Stimulated activated CD8-positive, alpha-beta memory T cell treated with anti-CD3 and anti-CD28 coated beads, Interleukin-12 subunit alpha, Interleukin-12 subunit beta, amount 100 ng/mL, for 4 hours (primary cell): ENCODE results near the gene C5.
A peak's percentile ranks its signal among the peaks of the same experiment; 100 is the strongest.

Experiments used
- DNase-seq: peaks from one replicate; pipeline ENCODE4 v3.0.0-alpha.2; 2020; ENCODE audit warnings: low read depth

C5 gene

DNA sequence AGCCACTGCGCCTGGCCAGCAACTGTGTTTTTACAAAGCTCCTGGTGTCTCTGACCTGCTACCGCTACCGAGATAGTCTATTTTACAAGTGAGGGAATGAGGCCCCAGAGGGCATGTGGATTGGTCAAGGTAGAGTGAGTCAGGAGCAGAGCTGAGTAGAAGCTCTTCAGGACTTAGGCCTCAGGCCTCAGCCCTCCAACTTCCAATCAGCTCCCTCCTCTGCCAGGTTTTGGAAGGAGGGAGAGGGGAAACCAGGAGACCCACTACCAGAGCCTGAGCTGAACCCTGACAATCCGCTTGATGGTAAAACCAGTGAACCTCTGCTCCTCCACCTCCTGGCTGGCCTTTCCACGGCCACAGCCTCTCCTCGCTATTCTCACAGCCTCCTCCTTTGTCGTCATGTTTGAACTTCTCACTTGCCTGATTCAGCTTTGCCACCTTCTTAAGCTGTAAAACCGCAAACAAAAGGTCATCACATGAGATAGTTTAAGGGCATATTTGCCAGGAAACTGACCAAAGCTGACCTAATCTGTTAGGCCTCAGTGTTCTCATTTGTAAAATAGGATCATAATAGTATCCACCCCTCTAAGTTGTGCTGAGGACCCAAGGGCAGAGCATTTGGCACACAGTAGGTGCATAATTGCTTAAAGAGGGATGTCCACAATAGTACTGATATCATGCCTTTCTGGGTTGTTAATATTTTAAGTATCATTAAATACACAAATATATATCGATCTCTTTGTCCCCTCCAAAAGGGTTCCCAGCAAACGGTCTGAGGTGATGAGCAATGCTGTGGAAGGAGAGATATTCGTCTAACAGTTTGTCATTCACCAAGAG lies 125.2 kb downstream of the C5 start:
- DNase-seq = peak; percentile 9

DNA sequence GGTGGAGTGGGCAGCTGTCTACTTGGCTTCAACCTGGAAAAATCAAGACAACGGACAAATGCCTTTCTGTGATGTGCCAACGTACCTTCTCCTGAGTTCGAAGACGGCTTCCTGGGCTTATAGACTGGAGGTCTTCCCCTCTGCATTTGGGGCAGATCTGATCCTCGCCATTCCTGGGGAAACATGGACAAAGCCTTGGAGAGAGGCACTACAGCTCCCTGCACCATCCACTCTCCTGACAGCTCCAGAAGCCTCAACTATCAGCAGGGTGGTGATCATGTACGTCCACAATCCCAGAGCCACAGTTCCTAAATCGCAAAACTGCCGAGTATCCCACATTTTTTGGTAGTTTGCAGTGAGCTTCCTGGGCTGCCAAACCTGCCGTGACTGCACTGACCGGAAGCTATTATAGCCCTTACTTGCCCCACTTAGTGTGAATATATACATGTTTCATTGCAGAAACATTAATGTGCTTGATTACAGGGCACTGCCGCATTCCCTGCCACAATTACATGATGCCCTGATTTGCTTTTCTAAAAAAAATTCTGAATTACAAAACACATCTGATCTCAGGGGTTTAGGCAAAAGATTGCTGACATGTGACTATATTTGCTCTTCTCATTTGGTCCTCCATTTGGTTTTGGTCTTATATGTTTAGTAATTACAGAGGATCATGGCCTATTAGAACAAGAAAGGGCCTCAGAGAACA lies 126.3 kb downstream of the C5 start:
- no peak for DNase-seq

DNA sequence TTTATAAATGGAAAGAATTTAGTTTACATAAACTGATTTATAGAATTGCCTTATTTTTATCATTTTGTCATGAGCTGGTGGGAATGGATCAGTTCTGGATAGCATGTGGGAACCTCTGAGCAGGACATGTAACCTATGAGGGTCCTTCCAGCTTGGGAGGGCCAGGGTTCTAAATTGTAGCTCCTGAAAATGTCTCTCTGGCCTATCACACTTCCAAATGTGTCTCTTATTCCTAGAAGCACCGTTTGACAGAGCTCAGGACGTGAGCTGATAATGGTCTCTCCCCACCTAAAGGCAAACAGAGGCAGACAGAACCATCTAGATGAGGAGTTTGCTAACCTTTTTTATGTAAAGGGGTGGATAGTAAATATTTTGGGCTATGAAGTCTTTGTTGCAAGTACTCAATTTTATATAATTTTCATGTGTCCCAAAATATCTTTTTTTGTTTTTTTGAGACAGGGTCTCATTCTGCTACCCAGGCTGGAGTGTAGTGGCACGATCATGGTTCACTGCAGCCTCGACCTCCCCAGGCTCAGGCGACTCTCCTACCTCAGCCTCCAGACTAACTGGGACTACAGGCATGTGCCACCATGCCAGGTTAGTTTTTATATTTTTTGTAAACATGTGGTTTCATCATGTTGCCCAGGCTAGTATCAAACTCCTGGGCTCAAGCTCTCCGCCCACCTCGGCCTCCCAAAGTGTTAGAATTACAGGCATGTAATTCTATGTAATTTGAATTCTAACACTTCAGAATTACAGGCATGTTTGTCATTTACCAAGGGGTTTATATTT lies 127.5 kb downstream of the C5 start:
- no peak for DNase-seq

DNA sequence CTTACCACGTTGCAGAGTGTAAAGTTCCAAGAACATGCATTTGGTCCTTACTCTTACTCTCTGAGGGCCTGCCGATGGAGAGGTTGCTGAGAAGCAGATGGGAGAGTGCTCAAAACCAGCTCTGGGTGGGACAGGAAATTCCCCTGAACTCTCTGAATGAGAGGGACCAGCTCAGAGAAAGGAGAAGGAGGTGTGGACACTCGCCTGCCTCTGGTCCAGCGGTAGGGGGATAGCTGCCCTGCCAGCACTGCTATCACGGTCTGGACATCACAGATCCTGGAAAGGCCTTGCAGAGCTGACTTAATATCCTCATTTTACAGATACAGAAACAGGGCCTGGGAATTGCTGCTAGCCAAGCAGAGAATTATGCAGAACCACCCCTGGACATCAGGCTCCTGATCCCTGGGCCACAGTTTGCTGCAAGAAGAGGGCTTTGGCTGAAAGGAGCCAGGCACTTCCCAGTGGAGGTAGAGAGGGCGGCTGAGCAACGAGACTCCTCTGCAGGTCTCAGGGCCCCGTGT lies 128.4 kb downstream of the C5 start:
- DNase-seq = no peak

DNA sequence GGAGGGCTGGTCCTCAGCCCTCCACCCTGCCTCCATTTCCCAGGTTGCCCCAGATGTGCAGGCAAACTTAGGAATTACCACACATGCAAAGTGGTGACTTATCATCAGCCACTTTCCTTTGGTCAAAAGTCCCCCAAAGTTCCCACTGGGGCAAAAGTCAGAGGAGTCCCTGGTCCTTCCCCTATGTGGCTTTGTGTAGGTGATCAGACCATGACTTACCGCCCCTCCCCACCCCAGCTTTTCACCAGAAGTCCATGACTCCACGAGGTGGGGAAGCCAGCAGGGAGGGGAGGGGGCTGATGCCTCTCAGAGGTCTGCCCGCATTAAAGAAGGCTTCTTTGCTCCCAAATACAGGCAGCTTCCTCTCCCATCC lies 129.3 kb downstream of the C5 start:
- no peak for DNase-seq

DNA sequence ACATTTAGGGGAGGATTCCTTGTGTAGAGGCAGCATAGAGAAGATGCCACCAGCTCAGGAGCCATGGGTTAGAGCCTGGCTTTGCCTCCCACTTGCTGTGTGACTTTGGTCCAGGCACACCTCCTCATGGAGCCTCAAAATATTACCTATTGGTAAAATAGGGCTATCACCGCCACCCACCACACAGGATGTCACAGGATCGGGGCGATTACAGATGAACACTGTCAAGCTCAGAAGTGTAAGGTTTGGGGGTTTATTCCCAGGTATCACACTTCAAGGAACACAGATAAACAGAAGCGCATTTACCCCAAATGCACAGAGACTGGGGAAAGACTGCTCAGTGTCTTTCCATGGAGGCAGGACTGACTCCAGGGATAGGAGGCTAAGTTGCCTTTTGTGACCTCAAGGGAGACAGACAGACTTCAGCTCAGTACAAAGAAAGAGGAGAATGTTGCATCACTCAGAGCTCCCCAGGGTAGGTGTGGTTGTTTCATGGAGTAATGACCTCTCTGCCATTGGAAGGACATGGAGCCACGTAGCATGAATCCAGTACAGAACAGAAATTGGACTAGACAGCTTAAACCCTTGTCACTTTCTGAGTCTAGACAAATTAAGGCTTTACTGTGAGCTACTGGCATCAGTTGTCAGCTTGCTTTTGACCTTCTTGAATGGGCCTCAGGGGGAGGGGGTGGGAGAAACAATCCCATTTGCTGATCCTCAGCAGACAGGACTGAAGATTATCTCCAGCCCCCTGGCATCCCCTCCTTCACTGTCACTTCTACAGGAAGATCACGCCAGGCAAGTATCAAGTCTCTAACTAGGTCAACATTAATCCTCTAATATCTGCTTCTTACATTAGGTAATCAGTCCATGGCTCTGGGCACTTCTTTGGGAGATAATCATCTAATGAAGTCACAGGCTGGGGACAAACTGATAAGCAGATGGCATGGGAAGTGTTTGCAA lies 130.0 kb downstream of the C5 start:
- no peak for DNase-seq

DNA sequence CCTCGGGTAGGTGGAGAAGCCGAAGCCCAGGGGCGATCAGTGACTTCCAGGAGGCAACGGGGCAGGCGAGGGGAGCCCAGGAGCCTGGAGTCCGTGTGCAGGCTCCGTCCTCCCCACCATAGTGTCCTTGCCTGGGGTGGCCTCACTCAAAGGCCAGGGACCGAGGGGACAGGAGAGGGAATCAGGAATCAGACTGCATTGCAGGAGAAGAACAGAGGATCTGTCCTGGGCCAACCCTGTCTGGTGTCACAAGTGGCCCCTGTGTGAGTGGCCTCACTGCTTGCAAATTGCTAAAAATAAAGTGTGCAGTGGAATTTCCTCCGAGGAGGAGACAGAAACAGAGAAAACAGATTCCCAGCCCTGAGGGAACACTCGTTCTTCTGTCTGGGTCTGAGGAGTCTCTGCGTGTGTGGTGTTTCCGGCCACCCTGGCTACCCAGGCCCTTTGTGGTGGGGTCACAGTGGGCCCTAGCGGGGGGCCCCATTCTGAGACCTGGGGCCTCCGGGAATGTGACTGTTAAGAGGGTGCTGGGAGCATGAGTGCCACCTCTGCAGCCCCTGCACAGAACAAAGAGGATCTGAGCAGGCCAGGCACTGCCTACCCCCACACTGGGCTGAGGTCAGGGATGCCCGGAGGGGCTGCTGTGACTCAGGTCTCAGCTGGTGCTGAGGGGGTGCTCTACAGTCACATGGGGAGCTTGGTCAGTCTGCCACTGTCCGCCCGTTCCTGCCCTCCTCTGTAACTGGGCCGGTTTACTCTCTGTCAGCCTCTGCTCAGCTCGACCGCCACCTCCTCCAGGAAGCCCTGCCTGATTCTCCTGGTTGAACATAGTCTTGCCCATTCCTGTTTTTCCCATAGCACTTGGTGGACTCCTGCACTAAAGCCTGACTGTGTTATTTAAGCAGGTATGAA lies 130.9 kb downstream of the C5 start:
- no peak for DNase-seq

DNA sequence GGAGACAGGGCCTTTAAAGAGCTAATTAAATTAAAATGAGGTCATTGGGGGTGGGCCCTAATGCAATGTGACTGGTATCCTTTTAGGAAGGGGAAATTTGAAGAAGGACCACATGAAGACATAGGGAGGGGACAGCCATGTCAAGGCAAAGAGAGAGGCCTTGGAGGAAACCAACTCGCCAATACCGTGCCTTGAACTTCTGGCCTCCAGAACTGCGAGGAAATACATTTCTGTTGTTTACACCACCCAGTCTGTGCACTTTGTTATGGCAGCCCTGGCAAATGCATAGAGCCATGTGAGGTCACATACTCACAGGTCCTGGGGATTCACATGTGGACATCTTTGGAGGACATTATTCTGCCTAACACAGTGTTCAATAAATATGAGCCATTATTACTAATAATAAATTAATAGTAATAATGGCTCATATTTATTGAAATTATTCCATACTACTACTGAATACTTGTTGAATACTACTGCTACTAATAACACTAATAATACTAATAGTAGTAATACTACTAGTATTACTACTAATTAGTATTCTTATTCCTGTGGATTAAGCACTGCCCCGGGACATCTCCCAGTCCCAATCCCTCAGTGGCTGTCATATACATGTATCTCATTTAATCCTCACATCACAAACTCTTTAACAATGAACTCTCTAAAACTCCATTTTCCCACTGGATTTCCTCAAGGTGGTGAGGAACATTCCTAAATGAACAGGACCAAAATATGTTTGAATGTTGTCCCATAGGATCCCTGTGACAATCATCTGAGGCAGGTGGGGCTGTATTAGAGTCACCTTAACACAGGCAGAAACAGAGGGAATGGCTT lies 131.9 kb downstream of the C5 start:
- peak; percentile 1 for DNase-seq

DNA sequence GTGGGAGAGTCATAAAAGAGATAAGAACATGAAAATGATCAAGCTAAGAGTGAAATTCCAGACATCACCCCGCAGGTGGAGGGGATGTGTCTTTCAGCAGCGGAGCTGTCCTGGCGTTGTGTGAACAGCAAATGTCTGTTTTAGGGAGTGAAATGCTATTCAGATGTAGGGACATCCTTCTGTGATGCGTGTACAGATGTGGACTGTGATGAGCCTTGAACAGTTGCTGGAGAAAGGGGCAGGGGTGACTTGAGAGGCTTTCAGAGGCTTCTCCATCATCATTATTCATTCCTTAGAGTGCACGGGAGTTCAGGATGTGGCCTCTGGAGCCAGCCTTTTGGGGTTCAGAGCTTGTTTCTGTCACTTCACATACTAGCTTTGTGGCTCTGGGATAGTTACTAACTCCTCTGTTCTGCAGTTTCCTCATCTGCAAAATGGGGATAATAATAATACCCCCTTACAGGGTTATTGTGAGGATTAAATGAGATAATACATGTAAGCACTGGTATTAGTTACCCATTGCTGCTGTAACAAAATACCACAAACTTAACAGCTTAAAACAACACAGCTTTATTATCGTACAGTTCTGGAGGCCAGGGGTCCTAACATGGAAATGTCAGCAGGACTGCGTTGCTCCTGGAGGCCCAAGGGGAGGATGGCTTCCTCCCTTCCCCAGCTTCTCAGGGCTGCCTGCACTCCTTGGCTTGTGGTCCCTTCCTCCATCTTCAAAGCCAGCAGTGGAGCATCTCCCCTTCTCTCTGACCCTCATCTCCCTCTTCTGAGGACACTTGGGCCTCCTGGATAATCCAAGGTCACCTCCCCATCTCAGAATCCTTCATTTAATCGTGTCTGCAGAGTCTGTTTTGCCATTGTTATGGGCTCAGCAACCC lies 132.8 kb downstream of the C5 start:
- DNase-seq = peak; percentile 1

DNA sequence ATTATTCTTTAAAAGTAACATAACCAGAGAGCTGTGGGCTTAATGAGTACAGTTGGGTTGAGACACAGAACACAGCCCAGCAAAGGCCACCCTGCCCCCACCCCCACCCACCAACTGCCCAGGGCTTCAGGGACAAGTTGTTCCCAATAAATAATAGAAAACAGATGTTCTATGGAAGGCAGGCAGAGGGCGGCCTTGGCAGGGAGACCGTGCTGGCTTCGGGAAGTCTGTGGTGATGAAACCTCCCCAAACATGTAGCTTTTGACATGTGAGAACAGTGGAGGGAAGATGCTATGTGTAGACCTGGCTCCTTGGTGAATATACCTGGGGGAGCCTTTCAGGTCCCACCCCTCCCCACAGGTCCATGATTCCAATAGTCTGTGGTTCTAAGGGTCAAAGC lies 133.5 kb downstream of the C5 start:
- DNase-seq = no peak

DNA sequence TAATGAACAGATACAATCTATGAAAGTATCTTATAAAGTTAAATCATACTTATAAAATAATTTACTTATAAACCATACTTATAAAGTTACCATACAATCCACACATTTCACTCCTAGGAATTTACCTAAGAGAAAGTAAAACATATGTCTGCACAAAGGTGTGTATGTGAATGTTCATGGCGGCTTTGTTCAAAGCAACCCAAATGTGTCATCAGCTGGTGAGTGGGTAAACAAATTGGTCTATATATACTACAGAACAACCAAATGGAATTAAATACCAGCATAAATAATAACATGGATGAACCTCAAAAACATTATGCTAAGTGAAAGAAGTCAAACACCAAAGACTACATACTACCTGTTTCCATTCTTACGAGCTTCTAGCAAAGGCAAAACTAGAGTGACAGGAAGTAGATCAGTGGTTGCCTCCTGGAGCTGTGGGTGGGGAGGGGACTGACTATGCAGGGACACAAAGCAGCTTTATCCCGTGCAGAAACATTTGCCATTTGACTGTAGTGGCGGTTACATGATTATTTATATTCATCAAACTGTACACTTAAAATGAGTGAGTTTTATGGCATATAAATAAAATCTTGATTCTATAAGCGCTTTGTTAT lies 134.1 kb downstream of the C5 start:
- no peak for DNase-seq

DNA sequence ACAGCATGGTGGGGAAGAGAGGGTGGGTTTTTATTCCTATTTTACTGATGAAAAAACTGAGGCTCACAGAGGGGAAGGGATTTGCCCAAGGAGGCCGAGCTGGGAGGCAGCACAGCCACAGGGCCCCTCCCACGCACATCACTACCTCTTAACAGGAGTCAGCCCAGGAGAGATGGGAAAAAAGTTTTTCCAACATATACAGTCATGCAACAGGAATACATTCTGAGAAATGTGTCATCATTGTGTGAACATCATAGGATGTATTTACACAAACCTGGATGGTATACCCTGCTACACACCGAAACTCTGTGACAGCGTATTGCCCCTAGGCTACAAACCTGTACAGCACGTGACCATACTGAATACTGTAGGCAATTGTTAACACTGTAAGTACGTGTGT lies 135.1 kb downstream of the C5 start:
- no peak for DNase-seq

DNA sequence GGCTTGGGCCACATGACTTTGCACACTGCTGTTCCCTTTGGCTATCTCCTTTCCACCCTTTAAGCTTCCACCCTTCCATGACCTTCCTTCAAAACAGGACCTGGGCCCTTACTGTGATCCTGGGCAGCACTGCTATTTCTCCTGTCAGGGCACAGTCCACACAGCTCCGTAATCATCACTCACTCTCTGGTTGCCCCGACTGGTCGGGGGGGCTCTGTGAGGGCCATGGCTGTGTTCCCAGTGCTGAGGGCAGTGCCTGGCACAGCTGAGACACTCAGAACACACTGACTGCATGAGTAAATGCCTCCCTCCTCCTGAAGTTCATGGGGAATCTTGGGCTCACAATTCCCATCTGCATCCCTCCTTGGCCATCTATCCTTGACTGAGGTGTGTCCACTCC lies 135.7 kb downstream of the C5 start:
- DNase-seq = no peak

DNA sequence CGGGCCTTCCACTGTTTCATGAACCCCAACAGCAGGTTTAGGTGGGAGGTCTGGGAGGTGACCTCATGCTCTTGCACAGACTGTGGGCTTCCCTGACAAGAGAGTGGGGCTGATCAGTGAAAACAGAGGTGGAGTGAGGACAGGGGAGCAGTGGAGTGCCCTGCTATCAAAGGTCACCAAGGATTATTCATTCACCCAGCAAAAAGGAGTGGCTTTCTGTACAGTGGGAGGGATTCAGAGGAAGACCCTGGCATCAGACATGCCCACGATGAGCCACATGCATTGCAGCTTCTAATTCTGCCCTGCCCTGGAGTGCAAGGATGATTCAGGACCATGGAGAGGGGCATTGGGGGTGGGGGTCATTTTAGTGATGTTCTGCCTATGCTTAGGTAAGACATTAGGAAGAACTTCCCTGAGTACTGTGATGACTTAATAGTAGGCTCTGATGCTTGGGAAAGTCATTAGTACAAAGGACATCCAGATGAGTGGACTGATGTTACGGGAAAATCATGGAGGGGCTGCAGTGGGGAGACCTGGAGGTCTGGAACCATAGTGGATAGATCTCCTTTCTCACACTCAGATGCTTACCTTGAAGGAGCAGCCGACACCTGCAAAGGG lies 136.3 kb downstream of the C5 start:
- DNase-seq = peak; percentile 18

DNA sequence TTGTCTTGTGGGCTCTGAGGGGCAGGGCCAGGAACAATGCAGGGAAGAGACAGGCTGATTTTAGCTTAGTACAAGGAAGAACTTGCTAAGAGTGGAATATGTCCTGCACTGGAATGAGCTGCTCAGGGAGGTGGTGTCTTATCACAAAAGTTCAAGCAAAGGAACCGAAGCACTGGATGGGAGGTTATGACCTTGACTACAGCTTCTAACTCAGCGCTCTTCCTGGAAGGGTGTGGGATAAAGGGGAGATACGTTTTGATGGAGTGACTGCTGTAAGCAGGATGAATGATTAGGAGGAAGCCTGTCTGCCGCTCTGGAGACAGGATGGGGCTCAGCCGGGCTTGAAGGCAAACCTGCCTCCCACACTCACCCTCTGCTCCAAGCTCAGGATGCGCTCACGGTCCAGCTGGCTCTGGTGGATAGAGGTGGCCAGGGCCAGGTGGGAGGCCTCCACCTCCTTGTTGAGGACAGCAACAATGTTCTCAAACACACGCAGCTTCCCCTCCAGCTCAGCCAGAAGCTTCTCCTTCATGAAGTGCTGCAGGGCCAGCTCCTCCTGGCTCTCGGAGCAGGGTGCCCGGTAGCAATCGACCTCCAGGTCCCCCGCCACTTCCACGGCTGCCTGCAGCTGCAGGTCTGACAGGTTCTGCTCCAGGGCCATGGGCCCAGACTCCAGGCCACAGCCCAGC lies 137.0 kb downstream of the C5 start:
- DNase-seq = peak; percentile 9

DNA sequence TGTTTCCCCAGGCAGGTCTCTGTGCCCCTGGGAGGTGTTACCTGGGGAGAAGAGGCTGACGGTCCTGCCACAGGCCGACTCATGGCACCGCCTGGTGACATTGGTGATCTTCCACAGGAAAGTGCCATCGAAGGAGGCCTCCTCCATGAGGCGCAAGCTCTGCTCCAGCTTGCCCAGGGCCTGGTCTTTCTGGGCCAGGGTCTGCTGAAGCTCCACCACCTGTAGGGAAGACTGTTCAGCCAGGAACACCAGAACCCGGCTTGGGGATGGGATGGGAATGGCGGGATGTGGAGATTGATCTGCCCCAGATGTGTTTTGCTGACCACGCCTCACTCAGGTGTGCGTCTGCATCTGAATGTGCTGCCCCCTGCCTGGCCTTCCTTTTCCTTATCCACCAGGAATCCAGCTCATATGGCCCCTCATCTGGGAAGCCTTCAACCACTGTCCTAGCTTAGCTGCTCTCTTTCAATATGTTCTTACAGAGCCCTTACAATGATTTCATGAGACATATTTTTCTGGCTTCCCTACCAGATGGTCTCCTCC lies 138.7 kb downstream of the C5 start:
- no peak for DNase-seq

DNA sequence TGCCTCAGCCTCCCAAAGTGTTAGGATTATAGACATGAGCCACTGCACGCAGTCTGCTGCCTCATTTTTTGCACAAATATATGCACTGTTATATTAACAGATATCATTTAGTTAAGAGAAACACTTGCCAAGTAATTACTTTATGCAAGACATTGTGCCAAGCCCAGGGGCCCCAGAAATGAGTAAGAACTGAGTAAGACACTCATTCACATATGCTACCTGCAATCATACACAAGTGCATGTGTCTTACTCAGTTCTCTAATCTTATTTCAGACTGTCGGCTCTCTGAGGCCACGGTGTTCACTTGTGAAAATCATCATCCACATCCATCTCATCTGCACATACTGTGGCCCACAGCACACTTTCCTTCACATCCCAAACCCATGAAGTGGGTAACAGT lies 139.4 kb downstream of the C5 start:
- DNase-seq = no peak
